Ecto neural progenitor cell (in vitro differentiated cells): ENCODE data around the gene ACTN1.
"Not testable (repeated sequence)": the region's sequence is repeated elsewhere in the genome, so short reads cannot be mapped to it uniquely, and the experiment has no call there.

ENCODE experiments used
- DNase-seq: peaks from one replicate; pipeline ENCODE4 v3.0.0-alpha.2; 2018; ENCODE audit warnings: low spot score

The ACTN1 gene

GRCh38 chr14:68986926-68987652 lies 8.0 kb upstream of the ACTN1 start:
- DNase-seq: no peak

- no peak for DNase-seq
Observed at GRCh38 chr14:68986225-68986624, 7.1 kb upstream of the ACTN1 start.

GRCh38 chr14:68984686-68985085 lies 5.6 kb upstream of the ACTN1 start:
- DNase-seq: no peak

- no peak for DNase-seq
Observed at GRCh38 chr14:68983191-68983590, 4.1 kb upstream of the ACTN1 start.

GRCh38 chr14:68982581-68982980 lies 3.5 kb upstream of the ACTN1 start:
- no peak for DNase-seq

GRCh38 chr14:68981539-68981976 lies 2.5 kb upstream of the ACTN1 start:
- no peak for DNase-seq

GRCh38 chr14:68981139-68981538 lies 2.0 kb upstream of the ACTN1 start:
- DNase-seq: no peak

- DNase-seq: peak; percentile 66
Observed at GRCh38 chr14:68979722-68980451, 785 bp upstream of the ACTN1 start.

GRCh38 chr14:68978172-68978911 lies 760 bp downstream of the ACTN1 start:
- peak; percentile 89 for DNase-seq

- peak; percentile 78 for DNase-seq
Observed at GRCh38 chr14:68977718-68978171, 1.4 kb downstream of the ACTN1 start.

- no peak for DNase-seq
Observed at GRCh38 chr14:68977180-68977717, 1.9 kb downstream of the ACTN1 start.

GRCh38 chr14:68976160-68977067 lies 2.7 kb downstream of the ACTN1 start:
- no peak for DNase-seq

- no peak for DNase-seq
Observed at GRCh38 chr14:68975667-68976066, 3.4 kb downstream of the ACTN1 start.

GRCh38 chr14:68974759-68975347 lies 4.2 kb downstream of the ACTN1 start:
- no peak for DNase-seq

GRCh38 chr14:68973639-68974038 lies 5.5 kb downstream of the ACTN1 start:
- DNase-seq: no peak

- not testable (repeated sequence) for DNase-seq
Observed at GRCh38 chr14:68973219-68973565, 5.9 kb downstream of the ACTN1 start.

GRCh38 chr14:68972507-68973218 lies 6.4 kb downstream of the ACTN1 start:
- DNase-seq: no peak

- no peak for DNase-seq
Observed at GRCh38 chr14:68971411-68972035, 7.6 kb downstream of the ACTN1 start.

GRCh38 chr14:68970736-68971135 lies 8.4 kb downstream of the ACTN1 start:
- DNase-seq: no peak

GRCh38 chr14:68970038-68970612 lies 9.0 kb downstream of the ACTN1 start:
- DNase-seq: no peak
